HEK293 (cell line): Measurements from ENCODE around the gene ELAVL1.

Source experiments
- FEZF1 ChIP-seq: fragments of 450-650 bp; formaldehyde crosslinking; IDR thresholded peaks from 2 replicates; pipeline ENCODE4 v1.5.1; 2016; ENCODE audit warnings: missing biosample characterization, missing genetic modification characterization
- SP3 ChIP-seq: fragments of 450-650 bp; formaldehyde crosslinking; IDR thresholded peaks from 2 replicates; pipeline ENCODE4 v1.5.1; 2016; ENCODE audit warnings: missing biosample characterization, missing genetic modification characterization
- YY2 ChIP-seq: fragments of 450-650 bp; formaldehyde crosslinking; IDR thresholded peaks from 2 replicates; pipeline ENCODE4 v1.5.1; 2016; ENCODE audit warnings: missing biosample characterization, missing genetic modification characterization
- ZBTB20 ChIP-seq: fragments of 450-650 bp; formaldehyde crosslinking; IDR thresholded peaks from 2 replicates; pipeline ENCODE4 v1.5.1; 2016; ENCODE audit warnings: missing biosample characterization, missing genetic modification characterization
- ZBTB48 ChIP-seq: fragments of 450-650 bp; formaldehyde crosslinking; IDR thresholded peaks from 2 replicates; pipeline ENCODE4 v1.5.1; 2016; ENCODE audit warnings: missing biosample characterization, missing genetic modification characterization
- ZNF132 ChIP-seq: fragments of 450-650 bp; formaldehyde crosslinking; IDR thresholded peaks from 2 replicates; pipeline ENCODE4 v1.5.1; 2017; ENCODE audit warnings: missing biosample characterization, missing genetic modification characterization, borderline replicate concordance
- ZNF174 ChIP-seq: fragments of 450-650 bp; formaldehyde crosslinking; IDR thresholded peaks from 2 replicates; pipeline ENCODE4 v1.5.0; 2017; ENCODE audit warnings: missing biosample characterization, mild to moderate bottlenecking, missing genetic modification characterization
- ZNF211 ChIP-seq: fragments of 450-650 bp; formaldehyde crosslinking; IDR thresholded peaks from 2 replicates; pipeline ENCODE4 v1.5.1; 2016; ENCODE audit warnings: low read depth, missing biosample characterization, missing genetic modification characterization
- ZNF214 ChIP-seq: fragments of 450-650 bp; formaldehyde crosslinking; IDR thresholded peaks from 2 replicates; pipeline ENCODE4 v1.5.1; 2017; ENCODE audit warnings: missing biosample characterization, mild to moderate bottlenecking, missing genetic modification characterization, borderline replicate concordance
- ZNF239 ChIP-seq: fragments of 450-650 bp; formaldehyde crosslinking; IDR thresholded peaks from 2 replicates; pipeline ENCODE4 v1.5.1; 2016; ENCODE audit warnings: missing biosample characterization, missing genetic modification characterization
- ZNF394 ChIP-seq: fragments of 450-650 bp; formaldehyde crosslinking; IDR thresholded peaks from 2 replicates; pipeline ENCODE4 v1.5.1; 2016; ENCODE audit warnings: missing biosample characterization, missing genetic modification characterization, mild to moderate bottlenecking, moderate library complexity, borderline replicate concordance
- ZNF548 ChIP-seq: fragments of 450-650 bp; formaldehyde crosslinking; IDR thresholded peaks from 2 replicates; pipeline ENCODE4 v1.5.1; 2016; ENCODE audit warnings: missing biosample characterization, missing genetic modification characterization
- ZNF571 ChIP-seq: fragments of 450-650 bp; formaldehyde crosslinking; IDR thresholded peaks from 2 replicates; pipeline ENCODE4 v1.5.0; 2017; ENCODE audit warnings: missing biosample characterization, missing genetic modification characterization
- ZNF600 ChIP-seq: fragments of 450-650 bp; formaldehyde crosslinking; IDR thresholded peaks from 2 replicates; pipeline ENCODE4 v1.5.1; 2016; ENCODE audit warnings: missing biosample characterization, missing genetic modification characterization
- ZNF621 ChIP-seq: fragments of 450-650 bp; formaldehyde crosslinking; IDR thresholded peaks from 2 replicates; pipeline ENCODE4 v1.5.1; 2017; ENCODE audit warnings: missing biosample characterization, missing genetic modification characterization
- ZNF624 ChIP-seq: fragments of 450-650 bp; formaldehyde crosslinking; IDR thresholded peaks from 2 replicates; pipeline ENCODE4 v1.5.1; 2017; ENCODE audit warnings: missing biosample characterization, missing genetic modification characterization
- ZNF670 ChIP-seq: fragments of 450-650 bp; formaldehyde crosslinking; IDR thresholded peaks from 2 replicates; pipeline ENCODE4 v1.5.1; 2016; ENCODE audit warnings: missing biosample characterization, missing genetic modification characterization, low read depth
- ZNF777 ChIP-seq: fragments of 450-650 bp; formaldehyde crosslinking; IDR thresholded peaks from 2 replicates; pipeline ENCODE4 v1.5.1; 2017; ENCODE audit warnings: missing biosample characterization, missing genetic modification characterization, borderline replicate concordance
- TF ChIP-seq, protein P1 (sequence below): fragments of 450-650 bp; formaldehyde crosslinking; conservative IDR thresholded peaks from 2 replicates; pipeline ENCODE4 v1.5.1; 2016; ENCODE audit warnings: low read depth, missing biosample characterization, missing genetic modification characterization
- TF ChIP-seq, protein P2 (sequence below): fragments of 450-650 bp; formaldehyde crosslinking; IDR thresholded peaks from 2 replicates; pipeline ENCODE4 v1.5.1; 2016; ENCODE audit warnings: missing biosample characterization, missing genetic modification characterization
- TF ChIP-seq, protein P3 (sequence below): fragments of 450-650 bp; formaldehyde crosslinking; IDR thresholded peaks from 2 replicates; pipeline ENCODE4 v1.5.1; 2017; ENCODE audit warnings: missing biosample characterization, missing genetic modification characterization
- TF ChIP-seq, protein P4 (sequence below): fragments of 450-650 bp; formaldehyde crosslinking; conservative IDR thresholded peaks from 2 replicates; pipeline ENCODE4 v1.5.1; 2016; ENCODE audit warnings: low read depth, missing biosample characterization, missing genetic modification characterization
- TF ChIP-seq, protein P5 (sequence below): fragments of 450-650 bp; formaldehyde crosslinking; IDR thresholded peaks from 2 replicates; pipeline ENCODE4 v1.5.1; 2016; ENCODE audit warnings: missing biosample characterization, missing genetic modification characterization
- TF ChIP-seq, protein P6 (sequence below): fragments of 450-650 bp; IDR thresholded peaks from 2 replicates; pipeline ENCODE4 v1.5.1; 2018; ENCODE audit warnings: missing biosample characterization, mild to moderate bottlenecking, missing genetic modification characterization

The ELAVL1 gene

DNA sequence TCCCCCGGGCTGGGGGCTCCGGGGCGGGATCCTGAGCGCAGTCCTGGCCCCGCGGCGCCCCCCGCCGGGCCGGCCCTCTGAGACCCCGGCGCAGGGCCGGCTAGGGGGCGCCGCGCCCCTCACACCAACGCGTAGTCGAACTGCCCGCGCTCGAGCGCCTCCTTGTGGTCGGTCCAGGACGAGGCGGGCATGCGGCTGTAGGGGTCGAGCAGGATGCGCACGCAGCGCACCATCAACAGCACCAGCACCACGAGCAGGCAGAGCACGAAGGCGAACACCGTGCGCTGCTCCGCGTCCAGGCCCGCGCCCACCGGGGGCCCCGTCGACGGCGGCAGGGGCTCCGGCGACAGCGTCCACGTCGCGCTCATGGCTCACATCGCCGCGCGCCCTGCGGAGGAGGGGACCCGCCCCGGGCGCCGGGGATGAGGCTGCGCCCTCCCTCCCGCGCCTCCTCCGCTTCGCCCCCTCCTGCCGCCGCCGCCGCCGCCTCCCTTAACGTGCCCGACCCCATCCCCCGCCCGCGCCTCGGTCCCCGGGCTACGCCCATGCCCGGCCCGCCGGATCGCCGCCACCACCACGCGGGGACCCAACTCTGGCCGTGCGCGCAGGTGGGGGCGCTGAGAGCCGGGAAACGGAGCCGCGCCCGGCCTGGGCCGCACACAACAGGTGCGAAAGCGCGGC, 80.1 kb downstream of the ELAVL1 start (continued):
- TF ChIP-seq, protein P1, sequence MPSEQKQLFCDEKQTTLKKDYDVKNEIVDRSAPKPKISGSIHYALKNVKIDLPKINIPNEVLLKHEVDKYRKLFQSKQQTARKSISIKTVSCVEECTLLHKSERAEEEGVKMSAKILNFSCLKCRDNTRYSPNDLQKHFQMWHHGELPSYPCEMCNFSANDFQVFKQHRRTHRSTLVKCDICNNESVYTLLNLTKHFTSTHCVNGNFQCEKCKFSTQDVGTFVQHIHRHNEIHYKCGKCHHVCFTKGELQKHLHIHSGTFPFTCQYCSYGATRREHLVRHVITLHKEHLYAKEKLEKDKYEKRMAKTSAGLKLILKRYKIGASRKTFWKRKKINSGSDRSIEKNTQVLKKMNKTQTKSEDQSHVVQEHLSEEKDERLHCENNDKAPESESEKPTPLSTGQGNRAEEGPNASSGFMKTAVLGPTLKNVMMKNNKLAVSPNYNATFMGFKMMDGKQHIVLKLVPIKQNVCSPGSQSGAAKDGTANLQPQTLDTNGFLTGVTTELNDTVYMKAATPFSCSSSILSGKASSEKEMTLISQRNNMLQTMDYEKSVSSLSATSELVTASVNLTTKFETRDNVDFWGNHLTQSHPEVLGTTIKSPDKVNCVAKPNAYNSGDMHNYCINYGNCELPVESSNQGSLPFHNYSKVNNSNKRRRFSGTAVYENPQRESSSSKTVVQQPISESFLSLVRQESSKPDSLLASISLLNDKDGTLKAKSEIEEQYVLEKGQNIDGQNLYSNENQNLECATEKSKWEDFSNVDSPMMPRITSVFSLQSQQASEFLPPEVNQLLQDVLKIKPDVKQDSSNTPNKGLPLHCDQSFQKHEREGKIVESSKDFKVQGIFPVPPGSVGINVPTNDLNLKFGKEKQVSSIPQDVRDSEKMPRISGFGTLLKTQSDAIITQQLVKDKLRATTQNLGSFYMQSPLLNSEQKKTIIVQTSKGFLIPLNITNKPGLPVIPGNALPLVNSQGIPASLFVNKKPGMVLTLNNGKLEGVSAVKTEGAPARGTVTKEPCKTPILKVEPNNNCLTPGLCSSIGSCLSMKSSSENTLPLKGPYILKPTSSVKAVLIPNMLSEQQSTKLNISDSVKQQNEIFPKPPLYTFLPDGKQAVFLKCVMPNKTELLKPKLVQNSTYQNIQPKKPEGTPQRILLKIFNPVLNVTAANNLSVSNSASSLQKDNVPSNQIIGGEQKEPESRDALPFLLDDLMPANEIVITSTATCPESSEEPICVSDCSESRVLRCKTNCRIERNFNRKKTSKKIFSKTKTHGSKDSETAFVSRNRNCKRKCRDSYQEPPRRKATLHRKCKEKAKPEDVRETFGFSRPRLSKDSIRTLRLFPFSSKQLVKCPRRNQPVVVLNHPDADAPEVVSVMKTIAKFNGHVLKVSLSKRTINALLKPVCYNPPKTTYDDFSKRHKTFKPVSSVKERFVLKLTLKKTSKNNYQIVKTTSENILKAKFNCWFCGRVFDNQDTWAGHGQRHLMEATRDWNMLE (tag by site-specific recombination) = no peak
- TF ChIP-seq ZNF670 (no peak), ZNF621 (tag by site-specific recombination) (no peak), ZNF174 (tag by site-specific recombination) (no peak), ZNF132 (tag by site-specific recombination) (no peak), YY2 (no peak), ZNF394 (tag by site-specific recombination) (no peak), SP3 (tag by site-specific recombination) (peak; percentile 37; the same call in 1 of the 2 replicates), ZNF571 (no peak), FEZF1 (no peak), ZNF211 (tag by site-specific recombination) (no peak), ZNF214 (tag by site-specific recombination) (no peak), ZBTB48 (tag by site-specific recombination) (0 out of 2 replicates have a peak, but pooled peaks have one; percentile 28), ZNF239 (tag by site-specific recombination) (no peak), ZNF777 (no peak), ZNF624 (tag by site-specific recombination) (no peak), ZBTB20 (tag by site-specific recombination) (peak; percentile 28; the same call in 1 of the 2 replicates), ZNF548 (tag by site-specific recombination) (no peak), ZNF600 (tag by site-specific recombination) (no peak)
- TF ChIP-seq, protein P2, sequence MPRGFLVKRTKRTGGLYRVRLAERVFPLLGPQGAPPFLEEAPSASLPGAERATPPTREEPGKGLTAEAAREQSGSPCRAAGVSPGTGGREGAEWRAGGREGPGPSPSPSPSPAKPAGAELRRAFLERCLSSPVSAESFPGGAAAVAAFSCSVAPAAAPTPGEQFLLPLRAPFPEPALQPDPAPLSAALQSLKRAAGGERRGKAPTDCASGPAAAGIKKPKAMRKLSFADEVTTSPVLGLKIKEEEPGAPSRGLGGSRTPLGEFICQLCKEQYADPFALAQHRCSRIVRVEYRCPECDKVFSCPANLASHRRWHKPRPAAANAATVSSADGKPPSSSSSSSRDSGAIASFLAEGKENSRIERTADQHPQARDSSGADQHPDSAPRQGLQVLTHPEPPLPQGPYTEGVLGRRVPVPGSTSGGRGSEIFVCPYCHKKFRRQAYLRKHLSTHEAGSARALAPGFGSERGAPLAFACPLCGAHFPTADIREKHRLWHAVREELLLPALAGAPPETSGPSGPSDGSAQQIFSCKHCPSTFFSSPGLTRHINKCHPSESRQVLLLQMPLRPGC (tag by site-specific recombination) = no peak
- TF ChIP-seq, protein P3, sequence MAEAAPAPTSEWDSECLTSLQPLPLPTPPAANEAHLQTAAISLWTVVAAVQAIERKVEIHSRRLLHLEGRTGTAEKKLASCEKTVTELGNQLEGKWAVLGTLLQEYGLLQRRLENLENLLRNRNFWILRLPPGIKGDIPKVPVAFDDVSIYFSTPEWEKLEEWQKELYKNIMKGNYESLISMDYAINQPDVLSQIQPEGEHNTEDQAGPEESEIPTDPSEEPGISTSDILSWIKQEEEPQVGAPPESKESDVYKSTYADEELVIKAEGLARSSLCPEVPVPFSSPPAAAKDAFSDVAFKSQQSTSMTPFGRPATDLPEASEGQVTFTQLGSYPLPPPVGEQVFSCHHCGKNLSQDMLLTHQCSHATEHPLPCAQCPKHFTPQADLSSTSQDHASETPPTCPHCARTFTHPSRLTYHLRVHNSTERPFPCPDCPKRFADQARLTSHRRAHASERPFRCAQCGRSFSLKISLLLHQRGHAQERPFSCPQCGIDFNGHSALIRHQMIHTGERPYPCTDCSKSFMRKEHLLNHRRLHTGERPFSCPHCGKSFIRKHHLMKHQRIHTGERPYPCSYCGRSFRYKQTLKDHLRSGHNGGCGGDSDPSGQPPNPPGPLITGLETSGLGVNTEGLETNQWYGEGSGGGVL (tag by site-specific recombination) = peak; percentile 57; the same call in 1 of the 2 replicates
- TF ChIP-seq, protein P4, sequence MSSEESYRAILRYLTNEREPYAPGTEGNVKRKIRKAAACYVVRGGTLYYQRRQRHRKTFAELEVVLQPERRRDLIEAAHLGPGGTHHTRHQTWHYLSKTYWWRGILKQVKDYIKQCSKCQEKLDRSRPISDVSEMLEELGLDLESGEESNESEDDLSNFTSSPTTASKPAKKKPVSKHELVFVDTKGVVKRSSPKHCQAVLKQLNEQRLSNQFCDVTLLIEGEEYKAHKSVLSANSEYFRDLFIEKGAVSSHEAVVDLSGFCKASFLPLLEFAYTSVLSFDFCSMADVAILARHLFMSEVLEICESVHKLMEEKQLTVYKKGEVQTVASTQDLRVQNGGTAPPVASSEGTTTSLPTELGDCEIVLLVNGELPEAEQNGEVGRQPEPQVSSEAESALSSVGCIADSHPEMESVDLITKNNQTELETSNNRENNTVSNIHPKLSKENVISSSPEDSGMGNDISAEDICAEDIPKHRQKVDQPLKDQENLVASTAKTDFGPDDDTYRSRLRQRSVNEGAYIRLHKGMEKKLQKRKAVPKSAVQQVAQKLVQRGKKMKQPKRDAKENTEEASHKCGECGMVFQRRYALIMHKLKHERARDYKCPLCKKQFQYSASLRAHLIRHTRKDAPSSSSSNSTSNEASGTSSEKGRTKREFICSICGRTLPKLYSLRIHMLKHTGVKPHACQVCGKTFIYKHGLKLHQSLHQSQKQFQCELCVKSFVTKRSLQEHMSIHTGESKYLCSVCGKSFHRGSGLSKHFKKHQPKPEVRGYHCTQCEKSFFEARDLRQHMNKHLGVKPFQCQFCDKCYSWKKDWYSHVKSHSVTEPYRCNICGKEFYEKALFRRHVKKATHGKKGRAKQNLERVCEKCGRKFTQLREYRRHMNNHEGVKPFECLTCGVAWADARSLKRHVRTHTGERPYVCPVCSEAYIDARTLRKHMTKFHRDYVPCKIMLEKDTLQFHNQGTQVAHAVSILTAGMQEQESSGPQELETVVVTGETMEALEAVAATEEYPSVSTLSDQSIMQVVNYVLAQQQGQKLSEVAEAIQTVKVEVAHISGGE (tag by site-specific recombination) = no peak
- TF ChIP-seq, protein P5, sequence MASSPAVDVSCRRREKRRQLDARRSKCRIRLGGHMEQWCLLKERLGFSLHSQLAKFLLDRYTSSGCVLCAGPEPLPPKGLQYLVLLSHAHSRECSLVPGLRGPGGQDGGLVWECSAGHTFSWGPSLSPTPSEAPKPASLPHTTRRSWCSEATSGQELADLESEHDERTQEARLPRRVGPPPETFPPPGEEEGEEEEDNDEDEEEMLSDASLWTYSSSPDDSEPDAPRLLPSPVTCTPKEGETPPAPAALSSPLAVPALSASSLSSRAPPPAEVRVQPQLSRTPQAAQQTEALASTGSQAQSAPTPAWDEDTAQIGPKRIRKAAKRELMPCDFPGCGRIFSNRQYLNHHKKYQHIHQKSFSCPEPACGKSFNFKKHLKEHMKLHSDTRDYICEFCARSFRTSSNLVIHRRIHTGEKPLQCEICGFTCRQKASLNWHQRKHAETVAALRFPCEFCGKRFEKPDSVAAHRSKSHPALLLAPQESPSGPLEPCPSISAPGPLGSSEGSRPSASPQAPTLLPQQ (tag by site-specific recombination) = peak; percentile 62; the same call in 1 of the 2 replicates
- TF ChIP-seq, protein P6, sequence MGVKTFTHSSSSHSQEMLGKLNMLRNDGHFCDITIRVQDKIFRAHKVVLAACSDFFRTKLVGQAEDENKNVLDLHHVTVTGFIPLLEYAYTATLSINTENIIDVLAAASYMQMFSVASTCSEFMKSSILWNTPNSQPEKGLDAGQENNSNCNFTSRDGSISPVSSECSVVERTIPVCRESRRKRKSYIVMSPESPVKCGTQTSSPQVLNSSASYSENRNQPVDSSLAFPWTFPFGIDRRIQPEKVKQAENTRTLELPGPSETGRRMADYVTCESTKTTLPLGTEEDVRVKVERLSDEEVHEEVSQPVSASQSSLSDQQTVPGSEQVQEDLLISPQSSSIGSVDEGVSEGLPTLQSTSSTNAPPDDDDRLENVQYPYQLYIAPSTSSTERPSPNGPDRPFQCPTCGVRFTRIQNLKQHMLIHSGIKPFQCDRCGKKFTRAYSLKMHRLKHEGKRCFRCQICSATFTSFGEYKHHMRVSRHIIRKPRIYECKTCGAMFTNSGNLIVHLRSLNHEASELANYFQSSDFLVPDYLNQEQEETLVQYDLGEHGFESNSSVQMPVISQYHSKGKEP (tag by site-specific recombination) = 0 out of 2 replicates have a peak, but pooled peaks have one; percentile 27
